Esophagus muscularis mucosa (tissue), 4 donors: ENCODE measurements around the gene ELOA. TPM values are rescaled to one million over a fixed set of nuclear protein-coding genes. Genes with fewer than 3 reads are reported as not detected.
A peak's percentile ranks its signal among the peaks of the same experiment; 100 is the strongest.

Experiments used
- DNase-seq: peaks from one replicate; pipeline ENCODE4 v3.0.0-alpha.2; 2017; ENCODE audit errors: extremely low spot score
- H3K27ac ChIP-seq, 4 donors: fragments of 200-600 bp; sonication (generic); replicated peaks in 1 of 4; 1 replicate in 3 of 4; 2 replicates in 1 of 4; pipeline ENCODE4 v1.5.1; 2016 to 2019; ENCODE audit warnings: mild to moderate bottlenecking in 1 of 4
- H3K27me3 ChIP-seq, 4 donors: fragments of 200-600 bp; sonication (generic); one replicate each; pipeline versions ENCODE4 v1.5.1 to v1.6.0; 2016 to 2019
- H3K36me3 ChIP-seq, 4 donors: fragments of 200-600 bp; sonication (generic); one replicate each; pipeline ENCODE4 v1.5.1; 2016 to 2019
- H3K4me1 ChIP-seq, 4 donors: fragments of 200-600 bp; sonication (generic); one replicate each; pipeline ENCODE4 v1.5.1; 2016 to 2019
- H3K4me3 ChIP-seq, 4 donors: fragments of 200-600 bp; sonication (generic); 1 replicate in 2 of 4; 2 replicates in 2 of 4; pipeline ENCODE4 v1.5.1; 2016 to 2019; ENCODE audit warnings: mild to moderate bottlenecking in 4 of 4, moderate library complexity in 1 of 4
- H3K9me3 ChIP-seq, 4 donors: fragments of 200-600 bp; sonication (generic); 1 replicate in 3 of 4; 2 replicates in 1 of 4; pipeline ENCODE4 v1.5.1; 2016 to 2019
- EP300 ChIP-seq: sonication (generic); formaldehyde crosslinking; IDR thresholded peaks from one replicate; pipeline ENCODE4 v1.6.1; 2017; ENCODE audit warnings: antibody characterized with exemption
- POLR2A ChIP-seq: fragments of 450-650 bp; IDR thresholded peaks from one replicate; pipeline ENCODE4 v1.6.1; 2017; ENCODE audit warnings: antibody characterized with exemption, moderate library complexity, mild to moderate bottlenecking, low read depth
- POLR2AphosphoS5 ChIP-seq, 2 donors: sonication (generic); formaldehyde crosslinking; IDR thresholded peaks; one replicate each; pipeline ENCODE4 v1.6.1; 2017; ENCODE audit warnings: antibody characterized with exemption in 2 of 2
- WGBS: methylation state at CpG from one replicate; pipeline ENCODE4 v1.1.5; 2018; 5-methylcytosine and 5-hydroxymethylcytosine counted together
- intact Hi-C: fragments of 100-400 bp; cut with DNase I; formaldehyde crosslinking; loops from one replicate; pipeline ENCODE4 v1.15.1; 2023
- total RNA-seq, 4 donors: library from RNA; depleted of rRNA; stranded (reverse); fragments of >200 nt; gene quantifications; one replicate each; pipeline versions ENCODE4 v1.1.0 to v1.2.1, GENCODE V29; 2016
- TF ChIP-seq, protein P1 (sequence below), 3 experiments: fragments of 200-600 bp in 2 of 3; fragments of 450-650 bp in 1 of 3; sonication (generic) in 2 of 3; IDR thresholded peaks; one replicate each; pipeline ENCODE4 v1.5.1; 2017 to 2019; ENCODE audit warnings: antibody characterized with exemption in 3 of 3, mild to moderate bottlenecking in 2 of 3, moderate library complexity in 1 of 3

The ELOA gene
- total RNA-seq, 4 donors from 2014 or later: 35.7 to 45.4 (median 39.1) TPM

DNA sequence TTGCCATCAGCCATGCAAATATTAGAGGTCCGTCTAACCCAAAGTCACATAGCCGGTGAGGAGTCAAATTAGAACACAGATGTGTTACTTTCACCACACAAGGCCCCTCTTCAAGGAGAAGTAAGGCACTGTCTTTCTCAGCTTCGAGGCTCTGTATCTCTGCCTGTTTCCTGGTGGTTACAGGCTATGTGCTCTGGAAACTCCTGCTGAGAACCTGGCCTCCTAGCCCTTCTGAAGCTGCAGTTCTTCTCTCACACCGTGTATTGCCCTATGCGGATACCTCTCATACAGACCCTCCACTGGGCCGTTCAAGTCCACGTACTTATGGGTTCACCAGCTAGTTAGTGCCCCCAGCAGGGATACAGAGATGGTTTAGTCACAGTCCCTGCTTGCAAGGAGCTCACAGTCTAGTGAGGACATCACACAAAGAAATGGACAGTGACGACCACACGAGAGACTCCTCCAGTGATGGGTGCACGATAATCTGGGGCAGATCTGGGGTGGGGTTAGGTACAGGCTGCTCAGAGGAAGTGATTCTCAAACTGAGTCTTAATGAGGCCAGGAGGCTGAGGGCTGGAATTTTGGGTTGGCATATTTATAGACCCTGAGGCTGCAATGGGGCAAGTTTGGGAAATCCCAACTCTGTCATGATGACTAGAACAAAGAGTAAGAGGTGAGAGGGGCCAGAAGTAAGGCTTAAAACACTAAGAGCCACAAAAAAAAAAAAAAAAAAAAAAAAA lies 22.8 kb upstream of the ELOA start:
- no peak overlapping the region for H3K4me3 ChIP-seq
- DNase-seq: no peak
- intact Hi-C loops: no loop called here
- H3K36me3 ChIP-seq: no peaks in the 10 kb centered on the region
- H3K9me3 ChIP-seq: no peaks in the 10 kb centered on the region
- 82% methylated on average over 10 of the region's 10 CpGs for WGBS
- H3K27me3 ChIP-seq: no peaks in the 10 kb centered on the region
- H3K27ac ChIP-seq: no peak overlapping the region
- peaks cover 0 to 12% (median 3%) of the 10 kb centered on the region in 4 donors for H3K4me1 ChIP-seq
- no peak for TF ChIP-seq EP300
- TF ChIP-seq, protein P1, sequence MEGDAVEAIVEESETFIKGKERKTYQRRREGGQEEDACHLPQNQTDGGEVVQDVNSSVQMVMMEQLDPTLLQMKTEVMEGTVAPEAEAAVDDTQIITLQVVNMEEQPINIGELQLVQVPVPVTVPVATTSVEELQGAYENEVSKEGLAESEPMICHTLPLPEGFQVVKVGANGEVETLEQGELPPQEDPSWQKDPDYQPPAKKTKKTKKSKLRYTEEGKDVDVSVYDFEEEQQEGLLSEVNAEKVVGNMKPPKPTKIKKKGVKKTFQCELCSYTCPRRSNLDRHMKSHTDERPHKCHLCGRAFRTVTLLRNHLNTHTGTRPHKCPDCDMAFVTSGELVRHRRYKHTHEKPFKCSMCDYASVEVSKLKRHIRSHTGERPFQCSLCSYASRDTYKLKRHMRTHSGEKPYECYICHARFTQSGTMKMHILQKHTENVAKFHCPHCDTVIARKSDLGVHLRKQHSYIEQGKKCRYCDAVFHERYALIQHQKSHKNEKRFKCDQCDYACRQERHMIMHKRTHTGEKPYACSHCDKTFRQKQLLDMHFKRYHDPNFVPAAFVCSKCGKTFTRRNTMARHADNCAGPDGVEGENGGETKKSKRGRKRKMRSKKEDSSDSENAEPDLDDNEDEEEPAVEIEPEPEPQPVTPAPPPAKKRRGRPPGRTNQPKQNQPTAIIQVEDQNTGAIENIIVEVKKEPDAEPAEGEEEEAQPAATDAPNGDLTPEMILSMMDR (IDR thresholded peaks at IDR 0.05): no peak
- TF ChIP-seq POLR2AphosphoS5 (IDR thresholded peaks at IDR 0.05): no peak
- TF ChIP-seq POLR2A: no peak

DNA sequence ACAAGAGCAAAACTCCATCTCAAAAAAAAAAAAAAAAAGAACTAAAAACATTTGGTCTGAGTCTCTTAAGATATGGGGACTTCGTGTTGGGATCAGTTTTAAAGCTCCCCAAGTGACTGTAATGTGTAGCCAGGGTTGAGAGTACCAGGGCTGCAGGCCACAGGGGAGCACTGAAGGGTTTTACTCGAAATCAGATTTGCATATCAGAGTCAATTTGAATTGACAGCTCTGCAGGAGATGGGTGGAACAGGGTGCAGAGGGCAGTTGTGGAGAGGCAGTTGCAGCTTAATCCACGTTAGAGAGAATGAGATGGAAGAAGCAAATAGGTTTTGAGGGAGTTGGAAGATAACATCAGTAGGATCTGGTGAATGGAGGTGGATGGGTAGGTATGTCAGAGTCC lies 20.6 kb upstream of the ELOA start:
- no peak for DNase-seq
- no peaks in the 10 kb centered on the region for H3K27me3 ChIP-seq
- intact Hi-C loops: no loop called here
- H3K36me3 ChIP-seq: no peaks in the 10 kb centered on the region
- WGBS: 91% methylated on average over 3 of the region's 3 CpGs
- H3K27ac ChIP-seq: no peak overlapping the region
- H3K4me3 ChIP-seq: no peak overlapping the region
- no peaks in the 10 kb centered on the region for H3K9me3 ChIP-seq
- peaks cover 4 to 20% (median 9%) of the 10 kb centered on the region in 4 donors for H3K4me1 ChIP-seq
- TF ChIP-seq EP300: no peak
- no peak for TF ChIP-seq POLR2AphosphoS5 (IDR thresholded peaks at IDR 0.05)
- TF ChIP-seq, protein P1 (IDR thresholded peaks at IDR 0.05): no peak
- TF ChIP-seq POLR2A: no peak

DNA sequence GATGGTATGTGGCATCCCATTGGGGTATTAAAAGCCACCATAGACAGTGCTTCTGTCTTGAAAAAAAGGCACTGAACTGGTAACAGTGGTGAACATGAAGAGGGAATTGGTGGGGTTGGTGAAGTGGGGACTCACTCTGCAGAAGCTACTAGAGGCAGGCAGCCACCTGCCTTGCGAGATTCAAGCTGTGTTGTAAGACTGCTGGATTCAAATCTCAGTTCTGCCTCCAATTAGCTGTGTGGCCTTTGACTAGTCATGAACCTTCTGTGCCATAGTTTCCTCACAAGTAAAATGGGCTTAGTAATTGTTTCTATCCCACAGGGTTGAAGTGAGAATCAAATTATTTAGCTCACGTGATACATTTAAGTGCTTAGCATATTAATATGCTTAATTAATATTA lies 16.6 kb upstream of the ELOA start:
- no peaks in the 10 kb centered on the region for H3K9me3 ChIP-seq
- DNase-seq: no peak
- H3K27ac ChIP-seq: peak overlapping the region in 2 of 4 donors; percentile 22 to 49
- intact Hi-C loops: no loop called here
- no peaks in the 10 kb centered on the region for H3K36me3 ChIP-seq
- 91% methylated on average over 2 of the region's 2 CpGs for WGBS
- peaks cover 8 to 14% (median 8%) of the 10 kb centered on the region in 4 donors for H3K4me1 ChIP-seq
- no peak for TF ChIP-seq POLR2AphosphoS5 (IDR thresholded peaks at IDR 0.05)
- no peak for TF ChIP-seq POLR2A
- no peak for TF ChIP-seq EP300
- TF ChIP-seq, protein P1 (IDR thresholded peaks at IDR 0.05): no peak
- H3K27me3 ChIP-seq: no peaks in the 10 kb centered on the region
- no peak overlapping the region for H3K4me3 ChIP-seq

DNA sequence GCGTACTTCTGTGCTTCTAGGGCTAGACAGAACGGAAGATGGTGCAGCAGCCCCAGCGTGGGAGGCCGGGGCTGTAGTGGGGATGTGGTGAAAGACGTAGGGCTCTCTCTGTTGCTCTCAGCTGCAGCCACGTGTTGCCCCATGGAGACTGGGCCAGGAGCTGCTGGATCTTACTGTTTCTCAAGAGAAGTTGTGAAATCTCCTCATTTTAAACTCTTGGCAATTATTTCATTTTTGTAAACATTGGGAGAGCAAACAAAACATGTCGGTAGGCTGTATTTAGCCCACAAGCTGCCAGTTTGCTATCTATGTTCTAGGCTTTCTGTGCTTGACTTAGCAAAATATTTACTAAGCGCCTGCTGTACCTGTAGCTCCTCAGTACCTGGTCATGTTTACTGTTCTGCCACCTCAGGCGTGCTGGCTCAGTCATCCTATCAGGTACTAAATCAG lies 15.9 kb upstream of the ELOA start:
- Histone ChIP-seq H3K4me3 (no peak overlapping the region), H3K36me3 (no peaks in the 10 kb centered on the region), H3K27ac (peak overlapping the region in 1 of 4 donors; percentile 22), H3K9me3 (no peaks in the 10 kb centered on the region), H3K27me3 (no peaks in the 10 kb centered on the region), H3K4me1 (peaks cover 8 to 14% (median 8%) of the 10 kb centered on the region in 4 donors)
- no peak for DNase-seq
- 61% methylated on average over 9 of the region's 9 CpGs for WGBS
- TF ChIP-seq EP300: no peak
- no peak for TF ChIP-seq POLR2AphosphoS5 (IDR thresholded peaks at IDR 0.05)
- TF ChIP-seq, protein P1 (IDR thresholded peaks at IDR 0.05): no peak
- intact Hi-C loops: no loop called here
